Measurements from ENCODE around the gene NOP9.

The NOP9 gene

DNA sequence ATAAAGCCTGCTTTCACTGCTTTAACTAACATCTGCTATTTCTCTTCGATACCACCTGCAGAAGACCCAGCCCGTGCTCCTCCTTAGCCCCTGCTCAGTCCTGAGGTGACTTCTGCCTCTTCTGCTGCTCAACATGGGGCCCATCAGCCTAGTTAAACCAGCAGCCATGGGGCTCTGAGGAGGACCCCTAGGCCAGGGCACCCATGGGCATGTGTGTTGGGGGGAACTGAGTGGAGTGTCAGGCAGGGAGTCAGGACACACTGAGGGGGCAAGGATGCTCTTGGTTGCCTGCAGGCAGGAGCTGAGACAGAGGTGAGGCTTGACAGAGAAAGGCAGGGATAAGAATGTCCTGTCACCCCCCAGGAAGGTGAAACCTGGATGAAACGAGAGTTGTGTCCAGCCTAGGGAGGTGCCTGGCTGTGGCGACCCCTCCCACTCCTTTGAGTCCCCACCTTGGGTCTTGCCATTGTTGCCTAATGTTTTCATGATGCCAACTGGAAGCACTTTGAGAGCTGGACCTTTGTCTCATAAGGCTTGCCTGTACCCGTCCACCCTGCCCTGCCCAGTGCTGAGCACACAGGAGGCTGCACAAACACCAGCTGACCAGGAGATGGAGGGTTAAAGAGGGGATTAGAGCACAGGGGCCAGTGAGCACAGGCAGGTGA, 15.7 kb upstream of the NOP9 start:
- DNase-seq = no peak

DNA sequence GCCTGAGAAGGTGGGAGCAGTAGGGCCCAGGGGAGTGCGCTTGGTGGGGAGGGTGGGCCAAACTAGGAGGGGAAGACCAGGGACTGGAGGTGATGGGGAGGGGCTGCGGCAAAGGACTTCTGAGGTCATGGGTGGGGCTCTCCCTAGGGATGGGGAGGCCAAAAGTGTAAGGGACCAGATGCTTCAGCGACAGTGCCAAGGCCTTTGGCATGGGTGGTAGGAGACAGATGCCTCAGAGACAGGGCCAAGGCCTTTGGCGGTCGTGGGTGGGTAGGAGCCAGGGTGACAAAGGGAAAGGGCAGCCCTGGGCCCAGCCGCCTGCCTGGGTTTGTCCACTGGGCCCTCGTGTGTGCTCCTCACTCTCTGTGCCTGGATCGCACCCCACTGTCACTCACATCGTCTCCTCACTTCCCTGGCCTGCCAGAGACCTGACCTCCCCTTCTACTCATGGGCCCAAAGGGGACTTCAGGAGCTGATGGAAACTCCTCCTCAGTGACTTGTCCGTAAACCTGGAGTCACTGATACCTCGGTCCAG, 15.1 kb upstream of the NOP9 start:
- no peak for DNase-seq

DNA sequence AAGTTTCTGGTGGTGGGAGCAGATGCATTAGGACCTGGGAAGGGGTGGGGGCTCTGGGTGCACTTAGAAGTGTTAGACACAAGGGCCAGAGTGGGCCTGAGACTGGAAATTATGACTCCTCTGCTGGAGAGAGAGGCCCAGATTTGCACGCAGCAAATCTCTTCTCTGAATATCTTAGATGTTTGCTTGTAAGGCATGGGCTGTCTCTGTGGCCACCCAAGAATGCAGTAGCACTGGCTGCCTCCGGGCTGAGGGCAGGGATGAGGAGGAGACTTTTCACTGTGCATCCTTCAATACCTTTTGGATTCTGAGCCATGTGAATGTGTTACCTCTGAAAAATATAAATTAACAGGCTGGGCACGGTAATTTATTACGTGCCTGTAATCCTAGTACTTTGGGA, 14.3 kb upstream of the NOP9 start:
- no peak for DNase-seq

DNA sequence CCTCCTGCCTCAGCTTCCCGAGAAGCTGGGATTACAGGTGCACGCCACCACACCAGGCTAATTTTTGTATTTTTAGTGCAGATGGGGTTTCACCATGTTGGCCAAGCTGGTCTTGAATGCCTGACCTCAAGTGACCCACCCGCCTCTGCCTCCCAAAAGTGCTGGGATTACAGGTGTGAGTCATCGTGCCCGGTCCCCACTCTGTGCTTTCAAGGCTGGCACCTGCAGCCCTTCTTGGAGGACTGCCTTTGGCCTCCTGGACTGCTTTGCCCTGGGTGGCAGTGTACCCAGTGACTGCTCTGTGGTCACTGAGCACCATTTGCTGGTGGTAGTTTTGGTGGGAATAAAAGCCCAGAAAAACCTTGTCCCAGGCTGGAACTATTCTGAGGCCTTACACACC, 12.7 kb upstream of the NOP9 start:
- no peak for DNase-seq

DNA sequence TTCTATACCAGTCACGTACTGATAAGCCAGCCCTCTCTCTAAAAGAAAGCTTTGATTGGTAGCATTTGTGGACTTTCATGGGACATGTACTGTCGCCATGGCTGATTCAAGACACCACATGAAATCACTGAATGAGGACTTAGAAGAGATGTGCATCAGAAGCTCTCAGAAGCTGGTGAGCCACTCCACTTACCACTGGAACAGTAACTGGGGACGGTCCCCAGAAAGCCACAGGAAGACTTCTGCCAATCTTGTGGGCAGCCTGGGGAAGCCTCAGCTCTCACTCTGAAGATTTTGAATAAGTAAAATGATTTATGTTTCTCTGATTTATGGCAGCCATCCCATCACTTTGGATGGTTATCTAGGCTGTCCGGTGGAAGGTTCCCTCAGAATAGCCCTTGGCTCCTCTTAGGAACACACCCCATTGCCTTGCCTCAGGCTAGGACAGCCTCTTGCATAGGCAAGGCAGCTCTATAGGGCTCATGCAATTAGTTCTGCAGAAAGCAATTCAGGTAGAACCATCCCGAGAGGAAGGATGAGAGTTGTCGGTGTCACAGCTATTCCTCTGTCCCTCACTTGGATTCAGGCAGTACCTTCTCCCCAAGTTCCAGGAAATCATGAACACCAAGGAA, 9.9 kb upstream of the NOP9 start:
- no peak for DNase-seq

DNA sequence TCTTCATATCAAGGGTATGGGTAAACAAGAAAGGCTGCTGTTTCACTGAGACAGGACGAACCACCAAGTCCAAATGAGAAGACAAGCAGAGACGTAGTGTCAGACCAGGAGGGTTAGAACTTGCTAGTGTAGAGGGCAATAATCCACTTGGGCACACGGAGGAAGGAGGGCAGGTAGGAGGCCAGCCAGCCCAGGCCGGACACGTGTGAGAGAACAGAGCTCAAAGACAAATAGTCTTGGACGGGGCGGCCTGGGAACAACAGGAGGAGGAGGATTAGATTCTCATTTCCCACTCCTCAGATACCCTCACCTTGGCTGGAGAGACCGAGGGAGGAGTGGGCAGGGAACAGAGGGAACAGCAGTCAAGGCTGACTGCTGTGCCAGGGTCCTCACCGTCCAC, 8.9 kb upstream of the NOP9 start:
- DNase-seq = no peak

DNA sequence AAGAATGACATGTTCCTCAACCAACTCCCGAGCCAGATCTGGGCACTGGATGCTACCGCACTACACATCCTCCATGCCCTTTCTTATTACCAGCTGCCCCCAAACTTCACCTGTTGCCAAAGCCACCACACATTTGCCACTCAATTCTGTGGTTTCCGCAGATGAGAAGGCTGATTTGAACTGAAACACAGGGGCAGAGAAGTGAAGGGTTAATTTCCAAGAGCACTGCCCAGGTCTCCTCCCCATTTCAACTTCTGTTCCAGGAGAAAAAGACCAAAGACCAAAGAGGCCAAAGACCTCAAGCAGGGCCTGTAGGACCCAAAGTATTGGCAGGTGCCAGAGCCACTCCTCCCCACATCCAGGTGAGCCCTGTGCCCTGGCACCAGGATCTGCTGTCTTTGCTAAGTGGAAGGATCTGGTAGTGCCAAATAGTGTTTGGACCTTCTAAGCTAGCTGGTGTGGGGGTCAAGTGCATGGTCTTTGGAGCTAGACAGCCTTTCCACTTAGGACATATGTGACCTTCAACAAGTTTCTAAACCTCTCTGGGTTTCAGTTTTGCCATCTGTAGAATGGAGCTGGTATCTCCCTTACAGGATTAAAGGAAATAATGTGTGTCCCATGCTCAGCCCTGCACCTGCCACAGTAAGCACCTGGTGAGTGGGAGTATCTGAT, 8.1 kb upstream of the NOP9 start:
- no peak for DNase-seq

DNA sequence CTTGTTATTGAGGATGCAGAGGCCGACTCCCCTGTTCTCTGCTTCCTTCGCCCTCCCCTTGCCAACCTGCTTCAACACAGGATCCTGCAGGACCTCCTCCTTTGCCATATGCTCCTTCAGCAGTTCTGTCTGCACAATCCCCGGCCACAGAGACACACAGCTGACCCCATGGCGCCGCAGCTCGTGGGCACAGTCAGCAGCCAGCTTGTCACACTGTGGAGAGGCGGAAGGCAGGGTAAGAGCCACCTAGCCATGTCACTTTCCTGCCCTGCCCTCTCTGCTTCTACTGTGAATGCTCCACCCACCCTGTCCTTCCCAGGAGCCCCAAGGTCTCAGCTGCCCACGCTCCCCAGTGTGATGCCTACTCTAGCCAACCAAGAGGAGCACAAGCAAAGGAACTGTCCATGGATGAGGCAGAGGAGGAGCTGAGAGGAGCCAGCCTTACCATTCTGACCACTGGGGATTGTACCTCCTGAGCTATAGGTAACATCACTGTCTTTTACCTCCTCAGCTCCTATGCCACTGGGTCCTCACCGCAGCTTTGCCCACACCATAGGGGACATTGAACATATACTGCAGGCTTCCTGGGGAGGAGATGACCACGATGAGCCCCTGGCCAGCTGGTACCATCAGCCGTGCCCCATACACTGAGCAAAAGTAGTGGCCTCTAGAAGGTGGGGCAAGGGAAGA, 7.4 kb upstream of the NOP9 start:
- DNase-seq = no peak

DNA sequence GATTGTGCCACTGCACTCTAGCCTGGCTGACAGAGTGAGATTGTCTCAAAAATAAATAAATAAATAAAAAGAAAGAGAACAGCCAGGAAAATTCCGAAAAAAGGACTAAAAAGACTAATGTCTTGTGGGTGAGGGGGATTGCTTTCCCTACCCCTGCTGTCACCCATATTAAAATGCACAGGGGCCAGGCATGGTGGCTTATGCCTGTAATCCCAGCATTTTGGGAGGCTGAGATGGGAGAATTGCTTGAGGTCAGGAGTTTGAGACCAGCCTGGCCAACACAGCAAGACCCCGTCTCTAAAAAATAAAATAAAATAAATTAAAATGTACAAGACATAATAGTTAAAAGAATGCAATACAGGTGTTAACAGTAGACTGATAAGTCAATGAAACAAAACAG, 6.1 kb upstream of the NOP9 start:
- DNase-seq = no peak

DNA sequence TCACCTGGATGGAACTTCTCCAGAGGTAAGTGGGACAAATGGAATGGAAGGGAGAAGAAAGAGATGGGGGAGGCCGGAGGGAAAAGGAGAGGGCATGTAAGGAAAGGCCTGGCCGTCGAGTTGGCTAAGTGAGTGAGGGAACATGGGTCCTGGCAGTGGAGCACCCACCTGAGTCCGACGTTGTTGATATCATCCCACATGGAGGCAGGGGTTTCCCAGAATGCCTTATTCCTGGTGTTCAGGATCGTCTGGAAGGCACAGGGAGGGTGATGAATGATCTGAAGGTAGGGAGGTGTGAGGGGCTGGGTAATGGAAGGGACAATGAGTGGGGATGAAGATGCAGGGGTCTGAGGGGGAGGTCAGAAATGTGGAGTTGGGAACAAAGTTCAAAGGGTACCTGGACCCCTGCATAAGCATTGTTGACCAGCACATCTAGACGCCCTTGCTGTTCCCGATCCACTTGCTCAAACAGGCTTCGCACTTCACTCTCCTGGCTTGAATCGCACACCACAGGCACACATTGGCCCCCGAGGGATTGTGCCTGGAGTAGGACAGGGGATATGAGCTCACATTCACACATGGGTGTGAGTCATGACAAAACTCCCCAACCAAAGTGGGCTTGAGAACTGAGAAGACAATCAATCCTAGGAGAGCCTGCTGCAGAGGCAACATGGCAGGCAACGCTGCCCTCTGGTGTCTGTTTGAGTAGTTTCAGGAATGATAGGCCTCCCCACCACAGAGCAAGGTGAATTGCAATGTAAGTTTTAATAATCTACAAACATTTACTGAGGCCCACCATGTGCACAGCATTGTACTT, 3.1 kb upstream of the NOP9 start:
- peak; percentile 22 for DNase-seq

DNA sequence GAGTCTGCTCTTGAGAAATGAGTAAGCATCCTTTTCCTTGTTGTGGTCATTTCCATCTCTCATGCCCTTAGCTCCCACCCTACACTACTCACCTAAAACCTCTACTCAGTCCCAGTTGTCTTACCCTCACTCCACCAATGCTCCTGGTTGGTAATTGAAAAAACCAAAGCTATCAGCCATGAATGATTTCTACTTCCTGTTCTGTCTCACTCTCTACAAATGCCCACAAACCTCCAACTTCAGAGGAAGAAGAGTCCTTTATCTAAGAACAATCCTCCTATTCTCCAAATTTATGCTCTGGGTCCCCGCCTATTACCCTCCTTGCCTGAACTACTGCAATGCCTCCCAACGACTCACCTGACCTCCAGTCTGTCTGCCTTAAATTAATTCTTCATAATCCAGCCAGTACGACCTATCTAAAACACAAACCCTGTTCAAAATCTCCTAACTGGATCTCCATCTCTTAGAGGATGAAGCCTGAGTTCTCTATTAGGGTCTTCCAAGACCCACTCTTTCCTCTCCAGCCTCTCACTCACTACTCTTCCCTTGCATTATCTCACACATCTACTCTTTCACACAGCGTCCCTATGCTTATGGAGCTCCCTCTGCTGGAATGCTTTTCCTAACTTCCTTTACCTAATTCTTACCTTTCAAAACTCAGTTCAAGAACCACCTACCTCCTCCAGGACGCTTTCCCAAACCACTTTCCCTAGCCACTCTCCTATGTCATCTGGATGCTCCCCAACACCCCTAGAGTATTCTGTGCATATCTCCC, 2.3 kb upstream of the NOP9 start:
- DNase-seq = no peak

DNA sequence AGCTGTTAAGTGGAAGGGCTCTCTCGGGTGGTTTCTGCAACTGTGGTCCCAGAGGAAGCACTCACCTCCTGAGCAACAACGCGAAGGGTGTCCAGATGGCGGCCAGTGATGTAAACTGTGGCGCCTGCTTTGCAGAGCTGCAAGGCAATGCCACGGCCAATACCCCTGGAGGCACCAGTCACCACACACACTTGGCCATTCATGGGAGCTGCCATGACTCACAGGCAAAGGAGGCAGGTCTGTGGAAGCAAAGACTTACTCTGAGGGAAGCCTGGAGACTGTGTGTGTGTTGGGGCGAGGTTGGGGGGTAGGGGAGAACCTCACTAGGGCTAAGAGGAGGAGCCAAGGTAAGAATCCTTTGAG, 777 bp upstream of the NOP9 start:
- no peak for DNase-seq

DNA sequence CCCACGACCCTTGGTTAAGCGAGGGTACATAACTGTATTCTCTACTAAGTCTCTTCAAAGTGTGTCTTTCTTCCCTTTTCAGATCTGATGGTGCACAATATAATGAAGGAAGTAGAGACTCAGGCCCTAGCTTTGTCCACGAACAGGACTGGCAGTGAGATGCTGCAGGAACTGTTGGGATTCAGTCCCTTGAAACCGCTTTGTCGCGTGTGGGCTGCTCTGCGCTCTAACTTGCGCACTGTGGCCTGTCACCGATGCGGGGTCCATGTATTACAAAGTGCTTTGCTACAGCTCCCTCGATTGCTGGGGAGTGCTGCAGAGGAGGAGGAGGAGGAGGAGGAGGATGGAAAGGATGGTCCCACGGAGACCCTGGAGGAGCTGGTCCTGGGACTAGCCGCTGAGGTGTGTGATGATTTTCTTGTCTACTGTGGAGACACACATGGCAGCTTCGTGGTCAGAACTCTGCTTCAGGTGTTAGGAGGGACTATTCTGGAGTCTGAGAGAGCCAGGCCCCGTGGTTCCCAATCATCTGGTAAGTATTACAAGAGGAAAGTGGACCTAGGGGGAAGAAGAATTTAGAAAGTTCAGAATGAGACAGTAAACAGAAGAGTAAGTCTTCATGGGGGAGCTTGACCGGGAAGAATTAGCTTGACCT, 803 bp downstream of the NOP9 start:
- DNase-seq = no peak

DNA sequence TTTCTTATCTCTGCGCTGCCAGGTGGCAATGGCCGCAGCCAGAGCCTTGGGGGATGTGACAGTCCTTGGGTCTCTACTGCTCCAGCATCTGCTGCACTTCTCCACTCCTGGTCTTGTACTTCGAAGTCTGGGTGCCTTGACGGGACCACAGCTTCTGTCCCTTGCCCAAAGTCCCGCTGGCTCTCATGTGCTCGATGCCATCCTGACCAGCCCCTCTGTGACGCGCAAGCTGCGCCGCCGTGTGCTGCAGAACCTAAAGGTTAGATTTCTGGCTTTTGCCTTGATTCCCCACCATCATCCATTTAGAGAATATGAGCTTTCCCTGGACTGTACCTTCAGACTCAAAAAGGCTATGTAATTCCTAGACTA, 4.4 kb downstream of the NOP9 start:
- DNase-seq = no peak

DNA sequence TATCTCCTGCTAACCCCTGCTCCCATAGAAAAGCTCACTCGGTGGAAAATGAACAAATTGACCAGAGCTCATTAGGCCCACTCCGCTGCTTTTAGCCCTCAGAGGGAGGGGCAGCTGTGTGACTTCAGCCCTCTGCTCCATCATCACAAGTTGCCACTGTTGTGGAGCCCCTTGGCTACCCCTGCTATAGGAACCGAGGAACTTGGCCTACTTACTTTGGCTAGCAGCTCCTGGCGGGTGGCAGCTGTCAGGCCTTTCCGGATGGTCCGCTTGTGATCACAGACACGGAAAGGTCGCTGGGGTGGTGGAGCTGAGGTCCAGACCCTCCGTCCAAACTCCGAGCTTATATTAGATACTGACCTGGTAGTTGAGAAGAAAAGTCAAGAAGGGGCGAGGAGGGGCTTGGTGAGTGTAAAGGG, 7.5 kb downstream of the NOP9 start:
- no peak for DNase-seq

DNA sequence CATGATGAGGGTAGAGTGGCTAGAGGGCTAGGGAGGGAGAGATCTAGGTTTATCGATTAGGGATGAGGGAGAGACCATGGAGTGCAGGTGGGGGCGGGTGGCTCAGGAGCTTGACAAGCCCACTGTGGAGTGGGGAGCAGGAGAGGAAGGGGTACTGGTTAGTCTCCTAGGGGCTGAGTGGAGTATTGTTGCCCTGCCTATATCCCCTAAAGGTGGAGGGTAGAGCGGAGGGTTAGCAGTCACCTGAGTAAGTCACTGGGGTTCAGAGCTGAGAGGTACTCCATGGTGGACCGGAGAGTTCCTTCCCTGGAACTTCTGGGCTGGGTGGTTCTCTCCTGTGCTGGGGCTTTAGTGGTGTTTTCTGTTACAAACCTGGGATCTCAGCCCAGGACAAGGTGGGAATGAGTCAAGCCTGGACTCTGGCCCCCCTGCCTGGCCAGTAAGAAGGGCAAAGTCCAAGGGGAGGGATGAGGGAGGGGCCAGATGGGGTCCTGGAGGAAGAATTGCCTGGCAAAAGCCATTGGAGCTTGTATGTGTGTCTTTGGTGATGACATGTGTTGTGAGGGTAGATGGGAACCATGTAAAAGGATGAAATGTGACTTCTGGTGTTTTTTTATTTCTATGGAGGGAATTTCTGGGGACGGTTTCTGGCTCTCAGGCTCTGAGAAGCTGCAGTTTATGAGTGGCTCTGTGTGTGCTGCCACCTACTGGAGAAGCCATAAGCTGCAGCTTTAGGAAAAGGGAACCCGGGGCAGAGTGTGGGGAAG, 8.1 kb downstream of the NOP9 start, which contains the start of gene CIDEB:
CIDEB (minus strand) TSS at position 403 of the 767 bp plus-strand sequence; CDS start at position 284, 119 bp downstream.
- peak; percentile 34 for DNase-seq

DNA sequence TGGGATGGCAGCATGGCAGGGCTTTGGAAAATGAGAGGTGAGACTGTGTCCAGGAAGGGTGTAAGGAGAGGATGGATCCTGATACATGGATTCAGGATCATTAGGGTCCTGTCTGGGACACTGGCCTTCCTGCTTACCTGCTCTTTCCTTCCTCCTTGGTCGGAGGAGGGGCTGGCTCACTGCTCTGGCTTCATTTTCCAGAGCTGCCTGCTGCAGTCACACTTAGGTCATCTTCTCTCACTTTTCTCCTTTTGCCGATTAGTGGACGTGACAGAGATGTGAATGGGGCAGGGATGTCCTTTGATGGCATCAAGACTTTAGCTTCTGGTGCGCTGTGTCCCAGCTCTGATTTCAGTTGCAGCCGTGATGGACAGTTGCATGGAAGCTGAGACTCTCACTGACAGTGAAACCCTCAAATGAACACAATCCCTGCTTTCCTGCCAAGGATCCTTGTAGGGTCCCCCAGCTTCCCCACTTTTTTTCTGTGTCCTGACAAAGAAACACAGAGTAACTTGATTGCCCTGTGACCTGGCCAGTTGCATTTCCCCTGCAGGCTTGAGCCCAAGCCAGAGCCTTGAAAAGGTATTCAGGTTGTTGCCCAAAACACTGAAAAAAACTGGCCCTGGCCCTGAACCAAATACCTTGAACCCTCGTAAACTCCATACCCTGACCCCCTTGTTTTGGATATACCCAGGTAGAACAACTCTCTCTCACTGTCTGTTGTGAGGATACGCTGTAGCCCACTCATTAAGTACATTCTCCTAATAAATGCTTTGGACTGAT, 8.9 kb downstream of the NOP9 start:
- DNase-seq = no peak

DNA sequence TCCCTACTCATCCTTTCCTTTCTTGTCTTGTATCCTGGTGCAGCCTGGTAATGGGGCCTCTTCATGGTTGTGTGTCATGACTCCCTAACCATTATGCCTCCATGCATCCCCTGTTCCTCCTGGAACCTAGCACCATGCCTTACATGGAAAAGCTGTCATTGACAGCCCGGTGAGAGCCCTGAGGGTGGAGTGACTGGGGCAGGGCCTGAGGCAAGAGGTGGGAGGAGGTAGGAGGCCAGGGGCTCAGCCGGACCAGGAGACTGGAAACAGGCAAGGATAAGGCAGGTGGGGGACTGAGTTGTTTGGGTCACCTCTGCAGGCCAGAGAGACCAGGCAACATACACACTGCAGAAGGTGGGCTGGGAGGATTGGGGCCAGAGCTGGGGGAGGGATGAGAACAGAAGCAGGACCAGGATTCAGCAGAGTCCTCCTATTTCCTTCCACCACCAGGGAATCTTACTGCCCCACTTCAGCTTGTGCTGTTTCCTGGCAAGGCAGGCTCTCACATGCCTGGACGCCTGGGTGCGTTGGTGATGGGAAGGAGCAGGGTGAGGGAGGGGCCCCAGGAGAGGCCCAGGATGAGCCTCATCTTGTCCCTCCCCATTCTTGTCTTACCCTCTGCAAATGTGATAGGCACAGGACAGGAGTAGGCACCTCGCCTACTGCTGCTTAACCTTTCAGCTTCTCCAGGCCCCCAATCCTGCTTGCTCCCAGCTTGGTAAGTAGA, 10.1 kb downstream of the NOP9 start, which contains the start of gene LTB4R2:
LTB4R2 (plus strand) TSS at position 603 of the 727 bp plus-strand sequence. CDS start 525 bp downstream, outside the sequence.
- DNase-seq = no peak

DNA sequence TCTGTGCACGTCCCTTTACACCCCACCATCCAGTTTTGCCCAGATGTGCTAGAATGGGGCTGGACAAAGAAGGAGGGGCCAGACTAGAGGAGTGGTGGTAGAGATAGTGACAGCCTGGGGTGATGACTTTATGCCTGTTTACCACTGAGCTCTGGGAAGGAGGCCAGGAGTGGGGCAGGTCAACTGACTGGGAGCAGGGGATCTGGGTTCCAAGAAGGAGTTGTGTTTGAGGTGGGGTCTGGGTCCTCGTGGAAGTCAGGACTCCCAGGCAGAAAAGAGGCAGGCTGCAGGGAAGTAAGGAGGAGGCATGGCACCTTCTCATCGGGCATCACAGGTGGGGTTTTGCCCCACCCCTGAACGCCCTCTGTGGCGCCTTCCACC, 10.6 kb downstream of the NOP9 start:
- peak; percentile 35 for DNase-seq
